Natural killer cell (primary cell): ENCODE measurements around the gene RUNX1. TPM values are rescaled to one million over a fixed set of nuclear protein-coding genes. Genes with fewer than 3 reads are reported as not detected.

Experiments
- ATAC-seq, 3 donors: fragments of 150-1000 bp in 2 of 3; fragments of 200-7000 bp in 1 of 3; cut with Tn5 transposase; 1 replicate in 1 of 3; 2 replicates in 2 of 3; pipeline ENCODE4 v1.10.0; 2021; ENCODE audit warnings: mild to moderate bottlenecking in 2 of 3, moderate library complexity in 2 of 3
- DNase-seq, 2 donors: peaks; one replicate each; pipeline versions ENCODE4 v3.0.0 to v3.0.0-alpha.2; 2013 to 2021; ENCODE audit warnings: mixed read lengths in 1 of 2
- H3K27ac ChIP-seq: one replicate; pipeline ENCODE4 v1.5.1; 2013; ENCODE audit warnings: mild to moderate bottlenecking, low read length
- H3K27me3 ChIP-seq: one replicate; pipeline ENCODE4 v1.6.1; 2013; ENCODE audit warnings: low read length; ENCODE audit not compliant: control insufficient read depth, insufficient read depth
- H3K36me3 ChIP-seq: one replicate; pipeline ENCODE4 v1.6.1; 2013; ENCODE audit warnings: low read length; ENCODE audit not compliant: control insufficient read depth, insufficient read depth
- H3K4me1 ChIP-seq: one replicate; pipeline ENCODE4 v1.6.1; 2013; ENCODE audit warnings: low read length; ENCODE audit not compliant: control insufficient read depth, insufficient read depth
- H3K4me3 ChIP-seq: one replicate; pipeline ENCODE4 v1.5.1; 2013; ENCODE audit warnings: low read length
- H3K9me3 ChIP-seq: one replicate; pipeline ENCODE4 v1.6.1; 2013; ENCODE audit warnings: low read length; ENCODE audit not compliant: control insufficient read depth, insufficient read depth
- H3K27ac Mint-ChIP-seq, 2 donors: one replicate each; pipeline ENCODE4 v1.8.0; 2022; ENCODE audit warnings: mild to moderate bottlenecking in 2 of 2, mixed read lengths in 2 of 2, moderate library complexity in 1 of 2
- H3K27me3 Mint-ChIP-seq, 2 donors: one replicate each; pipeline ENCODE4 v1.8.0; 2022; ENCODE audit warnings: low read depth in 2 of 2, mixed read lengths in 2 of 2
- H3K36me3 Mint-ChIP-seq: one replicate; pipeline ENCODE4 v1.8.0; 2022; ENCODE audit warnings: mixed read lengths
- H3K4me1 Mint-ChIP-seq, 2 donors: one replicate each; pipeline ENCODE4 v1.8.0; 2022; ENCODE audit warnings: mixed read lengths in 2 of 2
- H3K4me3 Mint-ChIP-seq: one replicate; pipeline ENCODE4 v1.8.0; 2022; ENCODE audit warnings: mild to moderate bottlenecking, moderate library complexity, mixed read lengths
- H3K9me3 Mint-ChIP-seq, 2 donors: one replicate each; pipeline ENCODE4 v1.8.0; 2022; ENCODE audit warnings: mixed read lengths in 2 of 2
- whole genome bisulfite sequencing: methylation state at CpG from one replicate; pipeline ENCODE4 v1.1.7; 2013; ENCODE audit warnings: missing lambda C conversion rate; ENCODE audit not compliant: insufficient coverage; 5-methylcytosine and 5-hydroxymethylcytosine counted together
- intact Hi-C: fragments of 100-400 bp; cut with micrococcal nuclease; formaldehyde crosslinking; loops from one replicate; pipeline ENCODE4 v1.14.2; 2022
- total RNA-seq, 4 donors: library from RNA; stranded (reverse); fragments of 120-200 nt in 1 of 4; gene quantifications; one replicate each; pipeline versions ENCODE4 v1.2.3 to v1.2.4, GENCODE V29; 2013 to 2022
- TF ChIP-seq, protein P1 (sequence below): fragments of 200-600 bp; IDR thresholded peaks from one replicate; pipeline ENCODE4 v1.8.0; 2022; ENCODE audit warnings: antibody characterized with exemption

Gene RUNX1
- total RNA-seq, 3 donors from 2014 or later (not counting 1 experiment from before 2014, with no cell fraction given), result 62.1 to 171 (median 98.2) TPM

- WGBS, result 5% methylated on average over 5 of the region's 5 CpGs
- Mint-ChIP-seq H3K4me3 (peak overlapping the region; percentile 89), H3K4me1 (peaks cover 82 to 89% of the 10 kb centered on the region in 2 donors), H3K27me3 (no peaks in the 10 kb centered on the region), H3K36me3 (no peaks in the 10 kb centered on the region), H3K9me3 (no peaks in the 10 kb centered on the region), H3K27ac (peak overlapping the region; percentile 97 to 98)
- ATAC-seq (peak in 1 of 3 donors; percentile 6), DNase-seq (peak in 1 of 2 donors; percentile 35)
- H3K4me1 ChIP-seq, result peaks cover 73% of the 10 kb centered on the region
- H3K36me3 ChIP-seq, result peaks cover 7% of the 10 kb centered on the region
- H3K27ac ChIP-seq, result peak overlapping the region; percentile 85
- no peaks in the 10 kb centered on the region for H3K9me3 ChIP-seq
- no peaks in the 10 kb centered on the region for H3K27me3 ChIP-seq
- peak overlapping the region; percentile 29 for H3K4me3 ChIP-seq
- intact Hi-C loops, result loop anchor here (2.0 kb wide), 4 partner anchors 39 to 137 kb away; no protein-coding TSS in a partner anchor
- TF ChIP-seq, protein P1, sequence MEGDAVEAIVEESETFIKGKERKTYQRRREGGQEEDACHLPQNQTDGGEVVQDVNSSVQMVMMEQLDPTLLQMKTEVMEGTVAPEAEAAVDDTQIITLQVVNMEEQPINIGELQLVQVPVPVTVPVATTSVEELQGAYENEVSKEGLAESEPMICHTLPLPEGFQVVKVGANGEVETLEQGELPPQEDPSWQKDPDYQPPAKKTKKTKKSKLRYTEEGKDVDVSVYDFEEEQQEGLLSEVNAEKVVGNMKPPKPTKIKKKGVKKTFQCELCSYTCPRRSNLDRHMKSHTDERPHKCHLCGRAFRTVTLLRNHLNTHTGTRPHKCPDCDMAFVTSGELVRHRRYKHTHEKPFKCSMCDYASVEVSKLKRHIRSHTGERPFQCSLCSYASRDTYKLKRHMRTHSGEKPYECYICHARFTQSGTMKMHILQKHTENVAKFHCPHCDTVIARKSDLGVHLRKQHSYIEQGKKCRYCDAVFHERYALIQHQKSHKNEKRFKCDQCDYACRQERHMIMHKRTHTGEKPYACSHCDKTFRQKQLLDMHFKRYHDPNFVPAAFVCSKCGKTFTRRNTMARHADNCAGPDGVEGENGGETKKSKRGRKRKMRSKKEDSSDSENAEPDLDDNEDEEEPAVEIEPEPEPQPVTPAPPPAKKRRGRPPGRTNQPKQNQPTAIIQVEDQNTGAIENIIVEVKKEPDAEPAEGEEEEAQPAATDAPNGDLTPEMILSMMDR, result no peak
Observed at GRCh38 chr21:35026153-35026500, 23.0 kb downstream of the RUNX1 start.

DNA sequence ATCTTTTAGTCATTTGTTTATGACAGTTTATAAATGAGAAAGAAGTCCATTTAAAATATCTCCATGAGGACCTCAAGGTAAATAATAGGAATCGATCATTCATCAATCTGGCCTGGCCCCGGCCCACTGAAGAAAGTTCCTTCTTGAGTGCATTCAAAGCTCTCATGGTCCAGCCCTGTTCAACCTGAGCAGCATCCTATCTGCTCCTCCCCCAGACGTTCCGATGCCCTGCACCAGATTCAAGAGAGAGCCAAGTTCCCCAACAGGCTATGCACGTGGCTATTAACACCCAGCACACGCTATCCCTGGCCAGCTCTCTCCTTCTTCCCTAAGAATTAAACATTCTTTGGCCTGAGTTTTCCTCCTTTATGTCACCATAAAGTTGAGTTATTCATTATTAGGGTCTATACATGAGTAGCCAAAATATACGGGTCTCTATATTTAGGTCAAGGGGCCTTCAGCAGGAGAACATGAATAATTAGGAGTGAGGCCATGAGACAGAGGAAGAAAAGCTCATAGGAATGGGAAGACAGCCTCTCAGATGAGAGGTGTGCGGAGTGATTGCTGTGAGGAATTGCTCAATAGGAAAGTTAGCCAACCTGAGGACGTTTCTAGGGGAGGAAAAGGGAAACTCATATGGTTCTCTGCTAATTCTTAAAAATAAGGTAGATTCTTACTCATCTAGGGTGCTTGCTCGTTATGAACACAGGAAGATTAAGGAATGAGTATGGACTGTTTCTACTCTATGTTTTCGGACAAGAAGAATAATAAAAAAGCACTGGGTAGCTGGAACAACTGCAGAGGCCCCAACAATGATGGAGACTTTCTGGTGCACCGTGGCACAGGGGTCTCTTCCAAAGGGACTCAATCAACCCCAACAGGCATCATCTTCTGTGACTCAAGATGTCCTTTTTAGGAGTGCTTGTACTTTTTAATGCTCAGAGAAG lies 23.6 kb downstream of the RUNX1 start:
- Mint-ChIP-seq H3K27me3 (no peaks in the 10 kb centered on the region), H3K4me3 (peak overlapping the region; percentile 89), H3K36me3 (no peaks in the 10 kb centered on the region), H3K9me3 (no peaks in the 10 kb centered on the region), H3K27ac (peak overlapping the region; percentile 97 to 98), H3K4me1 (peaks cover 82 to 89% of the 10 kb centered on the region in 2 donors)
- no peak for ATAC-seq
- DNase-seq, result peak in 1 of 2 donors; percentile 33
- Histone ChIP-seq H3K27me3 (no peaks in the 10 kb centered on the region), H3K9me3 (no peaks in the 10 kb centered on the region), H3K4me1 (peaks cover 76% of the 10 kb centered on the region), H3K36me3 (peaks cover 9% of the 10 kb centered on the region), H3K27ac (peak overlapping the region; percentile 85), H3K4me3 (no peak overlapping the region)
- intact Hi-C loops, result loop anchor here (2.0 kb wide), 4 partner anchors 39 to 137 kb away; no protein-coding TSS in a partner anchor
- TF ChIP-seq, protein P1, result no peak
- 69% methylated on average over 12 of the region's 12 CpGs for WGBS

DNA sequence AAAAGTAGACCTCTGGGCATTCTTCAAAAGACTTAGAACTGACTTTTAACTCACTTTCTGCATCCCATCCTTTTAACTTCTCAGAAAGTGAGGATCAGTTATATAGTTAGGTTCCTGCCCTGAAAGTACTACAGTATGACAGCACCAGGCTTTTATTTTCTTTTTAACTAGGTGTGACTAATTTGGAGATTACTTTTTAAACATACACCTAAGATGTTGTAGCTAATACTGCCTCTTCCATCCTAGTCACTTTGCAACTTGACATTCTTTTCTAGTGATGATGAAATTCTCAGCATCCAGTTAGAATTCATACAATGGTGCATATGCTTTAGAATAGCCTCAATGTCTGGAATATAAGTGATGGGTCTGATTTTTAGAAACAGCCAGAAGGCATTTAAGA lies 24.6 kb downstream of the RUNX1 start:
- Mint-ChIP-seq H3K27ac (peak overlapping the region; percentile 97 to 98), H3K4me3 (peak overlapping the region; percentile 38), H3K27me3 (no peaks in the 10 kb centered on the region), H3K4me1 (peaks cover 82 to 88% of the 10 kb centered on the region in 2 donors), H3K9me3 (no peaks in the 10 kb centered on the region), H3K36me3 (no peaks in the 10 kb centered on the region)
- DNase-seq, result no peak
- no peak overlapping the region for H3K27ac ChIP-seq
- TF ChIP-seq, protein P1, result no peak
- H3K27me3 ChIP-seq, result no peaks in the 10 kb centered on the region
- H3K9me3 ChIP-seq, result no peaks in the 10 kb centered on the region
- peaks cover 73% of the 10 kb centered on the region for H3K4me1 ChIP-seq
- H3K36me3 ChIP-seq, result peaks cover 9% of the 10 kb centered on the region
- intact Hi-C loops, result no loop called here
- no peak overlapping the region for H3K4me3 ChIP-seq
- ATAC-seq, result no peak
